NOMO-1 treated with dmso at 0.1 percent for 144 hours (cell line): ENCODE measurements around the gene ITPR2.
"Not testable (repeated sequence)": the region's sequence is repeated elsewhere in the genome, so short reads cannot be mapped to it uniquely, and the experiment has no call there.

ENCODE experiments used
- DNase-seq: peaks from one replicate; lab custom pipeline; 2025; ENCODE audit not compliant: unreplicated experiment; lab: John Stamatoyannopoulos, UW

ITPR2 gene

GRCh38 chr12:26680727-26681455, 152.1 kb downstream of the ITPR2 start:
- no peak for DNase-seq

GRCh38 chr12:26678697-26679660, 154.0 kb downstream of the ITPR2 start:
- DNase-seq, result no peak

DNA sequence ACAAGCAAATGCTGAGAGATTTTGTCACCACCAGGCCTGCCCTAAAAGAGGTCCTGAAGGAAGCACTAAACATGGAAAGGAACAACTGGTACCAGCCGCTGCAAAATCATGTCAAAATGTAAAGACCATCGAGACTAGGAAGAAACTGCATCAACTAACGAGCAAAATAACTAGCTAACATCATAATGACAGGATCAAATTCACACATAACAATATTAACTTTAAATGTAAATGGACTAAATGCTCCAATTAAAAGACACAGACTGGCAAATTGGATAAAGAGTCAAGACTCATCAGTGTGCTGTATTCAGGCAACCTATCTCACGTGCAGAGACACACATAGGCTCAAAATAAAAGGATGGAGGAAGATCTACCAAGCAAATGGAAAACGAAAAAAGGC, 161.5 kb downstream of the ITPR2 start:
- not testable (repeated sequence) for DNase-seq

DNA sequence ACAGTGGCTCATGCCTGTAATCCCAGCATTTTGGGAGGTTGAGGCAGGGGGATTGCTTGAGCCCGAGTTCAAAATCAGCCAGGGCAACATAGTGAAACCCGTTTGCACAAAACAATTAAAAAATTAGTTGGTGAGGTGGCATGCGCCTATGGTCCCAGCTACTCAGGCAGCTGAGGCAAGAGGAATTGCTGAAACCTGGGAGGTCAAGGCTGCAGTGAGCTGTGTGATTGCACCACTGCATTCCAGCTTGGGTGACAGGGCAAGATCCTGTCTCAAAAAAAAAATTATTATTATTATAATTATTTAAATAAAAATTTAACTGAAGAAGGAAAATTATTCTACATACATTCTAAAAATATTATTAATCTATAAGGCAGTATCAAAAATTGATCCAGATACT, 164.1 kb downstream of the ITPR2 start:
- DNase-seq, result no peak

DNA sequence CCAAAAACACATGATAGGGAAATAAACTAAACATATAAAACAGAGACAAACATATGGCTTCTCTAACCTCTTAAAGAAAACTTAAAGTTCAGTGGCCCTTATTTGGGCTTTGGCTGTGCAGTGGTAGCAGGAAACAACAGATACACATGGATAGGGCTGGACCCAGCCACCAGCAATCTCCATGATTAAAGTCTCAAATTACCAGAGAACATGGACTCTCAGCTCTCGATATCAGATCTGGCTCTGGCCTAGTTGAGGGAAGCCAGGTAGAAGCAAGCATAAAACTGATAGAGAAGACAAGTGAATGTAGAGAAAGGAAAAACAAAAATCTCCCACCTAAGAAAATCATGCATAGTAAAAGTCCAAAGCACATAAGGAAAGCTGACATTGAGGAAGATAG, 164.8 kb downstream of the ITPR2 start:
- no peak for DNase-seq

GRCh38 chr12:26666286-26666685, 166.7 kb downstream of the ITPR2 start:
- no peak for DNase-seq

DNA sequence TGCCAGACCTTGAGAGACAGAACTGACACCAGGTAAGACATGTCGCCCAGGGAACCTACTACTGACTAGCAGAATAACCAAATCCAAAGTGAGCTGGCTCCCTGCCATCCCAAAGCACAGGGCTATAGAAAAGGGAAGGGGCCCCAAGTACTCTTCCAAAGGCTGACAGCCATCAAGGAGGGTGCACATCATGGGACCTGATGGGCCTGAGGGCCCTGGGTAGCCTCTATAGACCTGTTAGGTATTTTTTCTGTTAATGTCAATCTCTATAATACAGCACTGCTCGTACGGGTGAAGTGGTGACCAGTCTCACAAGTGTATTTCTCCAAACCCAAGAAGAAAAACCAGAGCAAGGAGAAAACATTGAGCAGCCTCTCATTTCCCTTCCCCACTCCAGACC, 171.6 kb downstream of the ITPR2 start:
- DNase-seq, result no peak

DNA sequence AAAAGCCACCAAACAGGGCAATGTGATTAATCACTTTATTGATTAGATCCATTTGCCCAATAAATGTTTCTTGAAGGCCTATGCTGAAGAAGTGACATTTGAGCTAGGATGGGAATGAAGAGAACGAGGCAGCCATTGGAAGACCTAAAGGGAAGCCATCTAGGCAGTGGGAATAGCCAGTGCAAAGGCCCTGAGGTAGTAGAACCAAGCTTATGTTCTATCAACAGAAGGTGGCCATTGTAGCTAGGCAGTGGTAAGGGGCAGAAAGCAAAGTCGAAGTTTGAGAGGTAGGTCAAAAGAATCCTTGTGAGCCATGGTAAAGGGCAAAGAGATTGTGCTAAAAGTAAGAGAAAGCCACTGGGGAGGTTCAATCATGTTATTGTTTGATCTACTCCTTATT, 173.1 kb downstream of the ITPR2 start:
- no peak for DNase-seq

DNA sequence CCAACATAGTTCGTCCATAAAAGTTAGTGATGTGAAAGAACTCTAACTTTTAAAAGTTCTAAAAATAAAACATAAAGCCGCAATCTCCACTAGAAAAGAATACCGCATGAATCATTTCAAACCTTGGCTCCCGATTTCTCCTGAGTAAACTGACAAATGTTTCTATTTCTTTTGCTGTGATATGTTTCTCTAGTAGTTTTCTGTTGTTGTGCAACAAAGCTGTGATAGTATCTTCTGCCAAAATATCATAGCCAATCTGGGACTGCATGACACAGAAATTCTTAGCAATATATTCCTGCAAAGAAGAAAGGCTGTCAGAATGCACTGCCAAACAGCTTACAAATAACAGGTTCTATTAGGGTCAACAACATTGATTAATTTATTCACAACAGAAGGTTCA, 174.0 kb downstream of the ITPR2 start:
- DNase-seq, result no peak

- no peak for DNase-seq
These were observed 178.4 kb downstream of the ITPR2 start for GRCh38 chr12:26654623-26655022.

GRCh38 chr12:26651566-26652188, 181.3 kb downstream of the ITPR2 start:
- peak; percentile 6 for DNase-seq

- no peak for DNase-seq
These were observed 182.0 kb downstream of the ITPR2 start for GRCh38 chr12:26651036-26651435.

- no peak for DNase-seq
These were observed 184.0 kb downstream of the ITPR2 start for GRCh38 chr12:26648999-26649398.

DNA sequence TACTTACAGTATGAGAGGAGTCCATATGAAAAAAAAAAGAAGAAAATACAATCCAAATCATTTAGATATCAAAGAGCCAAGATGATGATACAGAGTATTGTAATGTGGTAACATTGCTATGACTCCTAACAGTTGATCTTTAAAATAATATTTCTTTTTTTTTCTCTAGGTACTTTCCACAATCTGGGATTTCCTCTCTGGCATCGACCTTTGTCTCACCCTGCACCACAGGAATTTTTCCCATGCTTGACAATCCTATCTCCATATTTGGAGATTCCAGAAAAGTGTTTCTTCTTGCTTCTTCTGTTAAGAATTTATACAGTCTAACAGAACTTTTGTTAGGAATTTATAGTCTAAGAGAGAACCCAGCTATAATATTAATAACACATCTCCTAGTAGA, 184.4 kb downstream of the ITPR2 start:
- DNase-seq, result no peak

GRCh38 chr12:26648066-26648465, 184.9 kb downstream of the ITPR2 start:
- DNase-seq, result no peak

- no peak for DNase-seq
These were observed 185.9 kb downstream of the ITPR2 start for GRCh38 chr12:26647088-26647487.

DNA sequence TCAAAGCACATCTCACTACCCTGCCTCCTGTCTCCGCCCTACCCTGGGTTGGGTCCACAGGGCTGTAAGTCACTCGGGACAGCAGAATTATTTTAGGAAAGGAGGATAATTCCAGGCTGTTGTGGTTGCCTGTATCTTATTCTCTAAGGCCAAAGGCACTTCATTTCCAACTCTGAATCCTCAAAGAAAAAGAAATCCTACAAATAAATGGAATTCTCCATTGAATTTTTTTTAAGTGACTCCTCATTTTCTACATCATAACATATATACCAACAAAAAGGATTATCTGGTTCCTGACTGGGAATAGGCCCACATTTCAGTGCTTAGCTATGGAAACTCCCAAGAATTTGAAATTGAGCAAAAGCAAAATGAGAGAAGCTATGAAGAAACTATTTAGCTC, 186.4 kb downstream of the ITPR2 start:
- no peak for DNase-seq

DNA sequence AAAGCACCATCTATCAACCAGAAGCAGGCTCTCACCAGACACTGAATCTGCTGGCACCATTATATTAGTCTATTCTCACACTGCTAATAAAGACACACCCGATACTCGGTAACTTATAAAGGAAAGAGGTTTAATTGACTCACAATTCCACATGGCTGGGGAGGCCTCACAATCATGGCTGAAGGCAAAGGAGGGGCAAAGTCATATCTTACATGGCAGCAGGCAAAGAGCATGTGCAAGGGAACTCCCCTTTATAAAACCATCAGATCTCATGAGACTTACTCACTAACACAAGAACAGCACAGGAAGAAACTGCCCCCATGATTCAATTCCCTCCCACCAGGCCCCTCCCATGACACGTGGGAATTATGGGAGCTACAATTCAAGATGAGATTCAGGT, 188.6 kb downstream of the ITPR2 start:
- DNase-seq, result not testable (repeated sequence)

- DNase-seq, result no peak
These were observed 189.3 kb downstream of the ITPR2 start for GRCh38 chr12:26643532-26644315.

DNA sequence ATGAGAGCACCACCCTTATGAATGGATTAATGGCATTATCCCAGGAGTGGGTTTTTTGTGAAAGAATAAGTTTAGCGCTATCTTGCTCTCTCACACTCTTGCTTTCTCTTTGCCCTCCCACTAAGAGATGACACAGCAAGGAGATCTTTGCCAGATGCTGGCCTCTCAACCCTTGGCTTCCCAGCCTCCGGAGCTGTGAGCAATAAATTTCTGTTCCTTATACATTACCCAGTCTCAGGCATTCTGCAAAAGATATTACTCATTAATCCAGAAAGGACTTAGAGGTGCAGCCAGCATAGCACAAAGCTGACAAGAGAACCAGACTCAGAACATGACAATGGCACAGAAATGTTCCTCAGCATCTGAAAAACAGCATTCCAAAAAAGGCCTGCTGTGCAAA, 190.6 kb downstream of the ITPR2 start:
- DNase-seq, result no peak
